HUES48 (cell line): ENCODE measurements around the gene MADD.

ENCODE experiments used
- H3K27ac ChIP-seq: one replicate; pipeline ENCODE4 v1.7.0; 2013; ENCODE audit warnings: low read depth, low read length, inconsistent platforms
- H3K27me3 ChIP-seq: 2 replicates; pipeline ENCODE4 v1.6.1; 2013; ENCODE audit warnings: mild to moderate bottlenecking, low read length; ENCODE audit not compliant: control insufficient read depth, insufficient read depth
- H3K36me3 ChIP-seq: 2 replicates; pipeline ENCODE4 v1.6.1; 2013; ENCODE audit warnings: low read length; ENCODE audit not compliant: control insufficient read depth, insufficient read depth
- H3K4me1 ChIP-seq: 2 replicates; pipeline ENCODE4 v1.6.1; 2013; ENCODE audit warnings: mild to moderate bottlenecking, low read length; ENCODE audit not compliant: control insufficient read depth, insufficient read depth
- H3K4me3 ChIP-seq: 2 replicates; pipeline ENCODE4 v1.5.1; 2013; ENCODE audit warnings: mild to moderate bottlenecking, low read depth, low read length
- H3K9ac ChIP-seq: 2 replicates; pipeline ENCODE4 v1.6.1; 2013; ENCODE audit warnings: mild to moderate bottlenecking, low read depth, low read length, moderate library complexity
- H3K9me3 ChIP-seq: 2 replicates; pipeline ENCODE4 v1.6.1; 2013; ENCODE audit warnings: low read length; ENCODE audit not compliant: control insufficient read depth, insufficient read depth

MADD gene

DNA sequence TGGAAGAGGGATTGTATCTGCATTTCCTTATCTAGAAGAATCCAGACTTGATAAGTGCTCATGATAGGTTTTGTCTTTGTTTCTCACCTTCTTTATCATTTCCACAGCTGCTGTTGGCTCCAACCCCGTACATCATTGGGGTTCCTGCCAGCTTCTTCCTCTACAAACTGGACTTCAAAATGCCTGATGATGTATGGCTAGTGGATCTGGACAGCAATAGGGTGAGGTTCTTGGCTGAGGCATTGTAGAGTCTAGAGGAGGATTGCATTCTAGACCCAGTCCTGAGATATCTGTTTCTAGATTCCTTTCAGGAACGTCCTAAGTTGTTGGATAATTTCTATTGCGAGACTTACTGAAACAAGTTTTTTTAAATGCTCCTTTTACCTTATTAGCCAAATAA lies 8.1 kb downstream of the MADD start:
- Histone ChIP-seq H3K36me3 (peaks cover 91% of the 10 kb centered on the region), H3K9me3 (no peaks in the 10 kb centered on the region), H3K27me3 (no peaks in the 10 kb centered on the region), H3K4me3 (no peak overlapping the region), H3K4me1 (no peaks in the 10 kb centered on the region), H3K9ac (no peak overlapping the region), H3K27ac (no peak overlapping the region)

DNA sequence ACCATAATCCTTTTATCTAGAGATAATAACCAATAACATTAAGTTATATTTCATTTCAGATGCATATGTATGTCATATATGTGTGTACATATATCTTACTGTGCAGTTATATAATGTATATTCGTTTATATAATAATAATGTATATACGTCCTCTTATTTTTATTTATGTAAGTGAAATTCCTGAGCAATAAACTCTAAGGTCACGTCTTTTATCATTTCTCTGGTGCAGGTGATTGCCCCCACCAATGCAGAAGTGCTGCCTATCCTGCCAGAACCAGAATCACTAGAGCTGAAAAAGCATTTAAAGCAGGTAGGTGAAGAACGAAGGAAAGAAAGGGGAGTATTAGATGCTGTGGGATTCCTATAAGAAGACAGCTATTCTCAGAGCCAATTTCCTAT lies 8.8 kb downstream of the MADD start:
- H3K36me3 ChIP-seq = peaks cover 93% of the 10 kb centered on the region
- no peak overlapping the region for H3K27ac ChIP-seq
- no peaks in the 10 kb centered on the region for H3K9me3 ChIP-seq
- H3K4me3 ChIP-seq = no peak overlapping the region
- H3K27me3 ChIP-seq = no peaks in the 10 kb centered on the region
- H3K4me1 ChIP-seq = no peaks in the 10 kb centered on the region
- no peak overlapping the region for H3K9ac ChIP-seq

DNA sequence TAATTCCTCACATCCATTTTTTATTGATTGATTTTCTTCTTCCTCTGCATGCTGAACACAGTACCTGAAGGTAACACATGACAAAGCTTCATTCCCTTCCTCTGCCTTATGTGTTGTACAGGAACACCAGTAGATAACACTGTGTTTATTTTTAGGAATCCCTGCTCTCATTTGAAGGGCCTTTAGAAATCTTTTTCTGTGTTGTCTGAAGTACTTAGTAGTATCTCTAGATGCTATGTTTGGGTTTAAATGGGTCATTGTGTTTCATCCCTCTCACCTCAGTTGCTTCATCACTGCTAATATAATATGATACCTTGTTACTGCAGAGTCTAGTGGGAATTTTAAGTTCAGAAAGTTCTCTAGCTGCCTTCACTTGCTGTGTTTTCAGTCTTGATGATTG lies 10.2 kb downstream of the MADD start:
- peaks cover 93% of the 10 kb centered on the region for H3K36me3 ChIP-seq
- H3K27me3 ChIP-seq = no peaks in the 10 kb centered on the region
- no peaks in the 10 kb centered on the region for H3K9me3 ChIP-seq
- no peak overlapping the region for H3K4me3 ChIP-seq
- no peak overlapping the region for H3K9ac ChIP-seq
- H3K4me1 ChIP-seq = no peaks in the 10 kb centered on the region
- H3K27ac ChIP-seq = no peak overlapping the region

DNA sequence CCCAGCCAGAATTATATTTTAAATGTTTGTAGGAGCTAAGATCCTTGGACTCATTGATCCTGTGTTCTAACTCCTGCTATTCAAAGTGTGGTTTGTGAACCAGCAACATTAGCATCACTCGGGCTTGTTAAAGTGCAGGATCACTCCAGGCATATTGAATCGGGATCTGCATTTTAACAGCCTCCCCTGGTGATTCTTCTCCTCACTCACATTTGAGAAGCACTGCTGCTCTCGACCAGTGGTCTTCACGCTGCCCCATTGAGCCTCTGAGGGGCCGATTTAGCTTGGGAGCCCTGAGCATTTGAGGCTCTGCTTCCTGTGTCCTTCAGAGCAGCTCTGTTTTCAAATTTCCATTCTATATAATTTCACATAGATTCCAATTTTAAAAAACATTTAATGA lies 10.9 kb downstream of the MADD start:
- H3K4me3 ChIP-seq = no peak overlapping the region
- H3K27me3 ChIP-seq = no peaks in the 10 kb centered on the region
- H3K9me3 ChIP-seq = no peaks in the 10 kb centered on the region
- H3K4me1 ChIP-seq = no peaks in the 10 kb centered on the region
- H3K27ac ChIP-seq = peak overlapping the region; percentile 58
- peaks cover 93% of the 10 kb centered on the region for H3K36me3 ChIP-seq
- H3K9ac ChIP-seq = no peak overlapping the region

DNA sequence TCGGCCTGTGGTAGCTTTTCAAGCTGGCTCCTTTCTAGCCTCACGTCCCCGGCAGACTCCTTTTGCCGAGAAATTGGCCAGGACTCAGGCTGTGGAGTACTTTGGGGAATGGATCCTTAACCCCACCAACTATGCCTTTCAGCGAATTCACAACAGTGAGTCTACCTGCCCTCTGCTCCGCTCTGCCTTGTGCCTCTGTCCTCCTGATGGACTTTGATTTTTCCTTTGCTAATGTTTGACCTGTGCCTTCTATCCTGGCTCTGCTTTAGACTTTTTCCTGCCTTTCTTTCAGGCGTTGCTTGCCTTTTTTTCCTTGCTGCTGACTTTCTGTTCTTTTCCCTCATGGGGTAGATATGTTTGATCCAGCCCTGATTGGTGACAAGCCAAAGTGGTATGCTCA lies 12.5 kb downstream of the MADD start:
- Histone ChIP-seq H3K27me3 (no peaks in the 10 kb centered on the region), H3K9me3 (no peaks in the 10 kb centered on the region), H3K9ac (no peak overlapping the region), H3K4me1 (no peaks in the 10 kb centered on the region), H3K27ac (no peak overlapping the region), H3K4me3 (no peak overlapping the region), H3K36me3 (peaks cover 91% of the 10 kb centered on the region)

DNA sequence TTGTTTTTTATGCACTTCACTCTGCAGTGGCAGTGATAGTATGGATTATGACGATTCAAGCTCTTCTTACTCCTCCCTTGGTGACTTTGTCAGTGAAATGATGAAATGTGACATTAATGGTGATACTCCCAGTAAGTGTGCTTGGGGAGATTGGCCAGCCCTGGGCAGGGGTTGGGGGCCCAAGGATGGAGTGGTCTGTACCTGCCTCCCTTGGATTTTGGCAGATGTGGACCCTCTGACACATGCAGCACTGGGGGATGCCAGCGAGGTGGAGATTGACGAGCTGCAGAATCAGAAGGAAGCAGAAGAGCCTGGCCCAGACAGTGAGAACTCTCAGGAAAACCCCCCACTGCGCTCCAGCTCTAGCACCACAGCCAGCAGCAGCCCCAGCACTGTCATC lies 14.2 kb downstream of the MADD start:
- Histone ChIP-seq H3K9ac (no peak overlapping the region), H3K27ac (no peak overlapping the region), H3K9me3 (no peaks in the 10 kb centered on the region), H3K36me3 (peaks cover 90% of the 10 kb centered on the region), H3K4me1 (no peaks in the 10 kb centered on the region), H3K27me3 (no peaks in the 10 kb centered on the region), H3K4me3 (no peak overlapping the region)

DNA sequence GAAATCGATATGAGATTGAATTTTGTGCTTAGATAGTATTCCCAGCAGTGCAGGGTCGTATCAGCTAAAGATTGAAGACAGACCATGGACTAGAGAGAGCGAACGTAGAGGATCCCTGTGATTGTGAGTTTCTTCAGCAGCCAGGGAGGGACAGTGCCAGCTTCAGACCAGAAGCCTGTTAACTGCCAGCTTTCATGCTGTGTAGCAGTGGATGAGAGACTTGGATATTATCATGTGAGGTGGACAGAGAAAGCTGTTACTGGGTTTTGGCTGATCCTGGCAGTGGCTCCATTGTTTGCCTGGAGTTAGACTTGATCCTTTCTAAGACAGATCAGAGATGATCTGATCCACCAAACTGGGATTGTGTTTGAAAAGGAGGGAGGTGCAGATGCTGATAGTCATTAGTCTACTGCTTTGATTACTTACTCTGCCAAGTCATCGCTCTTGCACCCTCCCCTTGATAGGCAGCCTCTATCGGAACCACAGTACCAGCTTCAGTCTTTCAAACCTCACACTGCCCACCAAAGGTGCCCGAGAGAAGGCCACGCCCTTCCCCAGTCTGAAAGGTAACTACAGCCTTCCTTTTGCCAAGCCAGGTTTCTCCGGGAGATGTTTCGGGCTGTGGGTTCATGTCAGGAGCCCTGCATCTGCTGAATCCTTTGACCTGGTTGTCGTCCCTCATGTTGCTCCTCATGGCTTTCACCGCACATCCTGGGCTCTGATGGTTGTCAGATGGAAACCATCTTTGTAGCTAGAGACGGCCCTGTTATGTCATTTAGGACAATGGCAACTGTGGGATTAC lies 16.2 kb downstream of the MADD start:
- H3K4me1 ChIP-seq = no peaks in the 10 kb centered on the region
- H3K9ac ChIP-seq = no peak overlapping the region
- no peak overlapping the region for H3K4me3 ChIP-seq
- H3K27me3 ChIP-seq = no peaks in the 10 kb centered on the region
- peaks cover 91% of the 10 kb centered on the region for H3K36me3 ChIP-seq
- H3K9me3 ChIP-seq = no peaks in the 10 kb centered on the region
- H3K27ac ChIP-seq = no peak overlapping the region

DNA sequence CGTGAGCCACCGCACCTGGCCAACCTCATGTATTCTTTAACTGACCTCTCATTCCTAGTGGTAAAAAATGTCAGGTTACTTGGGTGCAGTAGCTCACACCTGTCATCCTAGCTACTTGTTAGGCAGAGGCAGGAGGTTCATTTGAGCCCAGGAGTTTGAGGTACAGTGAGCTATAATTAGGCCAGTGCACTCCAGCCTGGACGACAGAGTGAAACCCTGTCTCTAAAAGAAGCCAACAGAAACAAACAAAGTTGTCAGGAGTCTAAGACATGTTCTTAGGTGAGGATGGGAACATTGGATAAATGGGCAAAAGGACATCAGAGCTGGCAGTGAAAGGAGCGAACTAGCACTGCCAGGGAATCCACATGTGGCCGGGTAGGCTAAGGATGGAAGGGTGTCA lies 18.1 kb downstream of the MADD start:
- H3K36me3 ChIP-seq = peaks cover 92% of the 10 kb centered on the region
- no peak overlapping the region for H3K27ac ChIP-seq
- H3K9ac ChIP-seq = no peak overlapping the region
- H3K27me3 ChIP-seq = no peaks in the 10 kb centered on the region
- no peaks in the 10 kb centered on the region for H3K4me1 ChIP-seq
- H3K4me3 ChIP-seq = no peak overlapping the region
- no peaks in the 10 kb centered on the region for H3K9me3 ChIP-seq

DNA sequence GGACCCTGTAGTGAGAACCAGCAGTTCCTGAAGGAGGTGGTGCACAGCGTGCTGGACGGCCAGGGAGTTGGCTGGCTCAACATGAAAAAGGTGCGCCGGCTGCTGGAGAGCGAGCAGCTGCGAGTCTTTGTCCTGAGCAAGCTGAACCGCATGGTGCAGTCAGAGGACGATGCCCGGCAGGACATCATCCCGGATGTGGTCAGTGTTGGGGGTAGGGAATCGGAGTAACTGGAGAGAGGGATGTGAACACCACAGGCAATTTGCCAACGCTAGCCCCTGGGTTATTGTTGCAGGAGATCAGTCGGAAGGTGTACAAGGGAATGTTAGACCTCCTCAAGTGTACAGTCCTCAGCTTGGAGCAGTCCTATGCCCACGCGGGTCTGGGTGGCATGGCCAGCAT lies 19.9 kb downstream of the MADD start:
- Histone ChIP-seq H3K27ac (no peak overlapping the region), H3K9me3 (no peaks in the 10 kb centered on the region), H3K9ac (no peak overlapping the region), H3K27me3 (no peaks in the 10 kb centered on the region), H3K4me3 (no peak overlapping the region), H3K36me3 (peaks cover 90% of the 10 kb centered on the region), H3K4me1 (no peaks in the 10 kb centered on the region)

DNA sequence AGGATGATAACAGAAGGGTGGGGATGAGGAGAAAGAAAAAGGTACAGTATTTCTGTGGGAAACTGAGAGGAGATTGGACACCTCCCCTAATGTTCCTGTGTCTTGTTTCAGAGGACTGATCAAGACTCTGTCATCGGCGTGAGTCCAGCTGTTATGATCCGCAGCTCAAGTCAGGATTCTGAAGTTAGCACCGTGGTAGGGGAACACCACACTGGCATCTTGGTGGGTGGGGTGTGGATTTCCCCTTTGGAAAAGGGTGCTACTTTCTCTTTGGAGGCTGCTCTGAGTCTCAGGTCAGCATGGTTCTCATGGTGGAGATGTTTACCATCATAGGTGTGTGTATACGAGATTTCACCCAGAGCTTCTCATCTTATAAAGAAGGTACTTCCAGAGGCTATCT lies 25.5 kb downstream of the MADD start:
- peaks cover 78% of the 10 kb centered on the region for H3K36me3 ChIP-seq
- no peaks in the 10 kb centered on the region for H3K4me1 ChIP-seq
- no peaks in the 10 kb centered on the region for H3K9me3 ChIP-seq
- no peak overlapping the region for H3K27ac ChIP-seq
- no peaks in the 10 kb centered on the region for H3K27me3 ChIP-seq
- H3K4me3 ChIP-seq = no peak overlapping the region
- H3K9ac ChIP-seq = no peak overlapping the region

DNA sequence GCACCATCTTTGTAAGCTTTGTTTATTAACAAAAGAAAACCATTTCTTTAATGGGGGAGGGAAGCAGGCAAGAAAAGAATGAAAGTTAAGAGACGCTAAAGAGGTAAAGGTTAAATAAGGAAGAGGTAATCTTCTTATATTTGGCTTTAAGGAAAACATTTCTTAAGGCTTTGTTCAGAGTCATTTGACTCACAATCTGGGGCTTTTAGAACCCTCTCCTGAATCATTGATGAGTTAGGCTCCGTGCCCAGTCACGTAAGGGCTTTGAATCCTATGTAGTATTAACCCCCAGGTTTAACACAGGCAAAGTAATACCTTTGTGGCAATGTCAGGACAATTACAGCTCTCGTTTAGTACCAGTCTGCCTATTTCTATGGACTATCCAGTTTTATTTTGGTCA lies 26.1 kb downstream of the MADD start:
- peaks cover 72% of the 10 kb centered on the region for H3K36me3 ChIP-seq

More for the DNA sequence above, 26.1 kb downstream of the MADD start:
- Histone ChIP-seq H3K27me3 (no peaks in the 10 kb centered on the region), H3K27ac (no peak overlapping the region), H3K4me3 (no peak overlapping the region), H3K9me3 (no peaks in the 10 kb centered on the region), H3K4me1 (no peaks in the 10 kb centered on the region), H3K9ac (no peak overlapping the region)
